ENCODE results near the gene EPHB1.
A peak's percentile ranks its signal among the peaks of the same experiment; 100 is the strongest.

EPHB1 gene

GRCh38 chr3:134898181-134898754, 103.2 kb downstream of the EPHB1 start:
- no peak for DNase-seq (ENCODE audit: low read depth)
- H3K4me3 ChIP-seq (ENCODE audit: low read depth, low read length), result no peak overlapping the region

- H3K4me3 ChIP-seq (ENCODE audit: low read depth, low read length), result no peak overlapping the region
- no peak for DNase-seq (ENCODE audit: low read depth)
These were observed 104.7 kb downstream of the EPHB1 start for GRCh38 chr3:134899786-134900185.

GRCh38 chr3:134900482-134900881, 105.4 kb downstream of the EPHB1 start:
- DNase-seq (ENCODE audit: low read depth), result no peak
- no peak overlapping the region for H3K4me3 ChIP-seq (ENCODE audit: low read depth, low read length)

GRCh38 chr3:134901461-134901860, 106.4 kb downstream of the EPHB1 start:
- H3K4me3 ChIP-seq (ENCODE audit: low read depth, low read length), result no peak overlapping the region
- DNase-seq (ENCODE audit: low read depth), result no peak

GRCh38 chr3:134903837-134904236, 108.8 kb downstream of the EPHB1 start:
- no peak overlapping the region for H3K4me3 ChIP-seq (ENCODE audit: low read depth, low read length)
- no peak for DNase-seq (ENCODE audit: low read depth)

- no peak overlapping the region for H3K4me3 ChIP-seq (ENCODE audit: low read depth, low read length)
- DNase-seq (ENCODE audit: low read depth), result no peak
These were observed 109.2 kb downstream of the EPHB1 start for GRCh38 chr3:134904241-134904771.

GRCh38 chr3:134904776-134905646, 110.0 kb downstream of the EPHB1 start:
- no peak overlapping the region for H3K4me3 ChIP-seq (ENCODE audit: low read depth, low read length)
- no peak for DNase-seq (ENCODE audit: low read depth)

GRCh38 chr3:134905647-134905935, 110.5 kb downstream of the EPHB1 start:
- H3K4me3 ChIP-seq (ENCODE audit: low read depth, low read length), result no peak overlapping the region
- no peak for DNase-seq (ENCODE audit: low read depth)

GRCh38 chr3:134908271-134908670, 113.2 kb downstream of the EPHB1 start:
- no peak overlapping the region for H3K4me3 ChIP-seq (ENCODE audit: low read depth, low read length)
- no peak for DNase-seq (ENCODE audit: low read depth)

- no peak overlapping the region for H3K4me3 ChIP-seq (ENCODE audit: low read depth, low read length)
- DNase-seq (ENCODE audit: low read depth), result no peak
These were observed 115.0 kb downstream of the EPHB1 start for GRCh38 chr3:134910026-134910425.

- no peak for DNase-seq (ENCODE audit: low read depth)
- no peak overlapping the region for H3K4me3 ChIP-seq (ENCODE audit: low read depth, low read length)
These were observed 116.8 kb downstream of the EPHB1 start for GRCh38 chr3:134911586-134912548.

- DNase-seq (ENCODE audit: low read depth), result no peak
- H3K4me3 ChIP-seq (ENCODE audit: low read depth, low read length), result no peak overlapping the region
These were observed 121.4 kb downstream of the EPHB1 start for GRCh38 chr3:134916276-134916961.

GRCh38 chr3:134917631-134918030, 122.6 kb downstream of the EPHB1 start:
- H3K4me3 ChIP-seq (ENCODE audit: low read depth, low read length), result no peak overlapping the region
- peak; percentile 10 for DNase-seq (ENCODE audit: low read depth)

GRCh38 chr3:134918441-134918840, 123.4 kb downstream of the EPHB1 start:
- no peak for DNase-seq (ENCODE audit: low read depth)
- no peak overlapping the region for H3K4me3 ChIP-seq (ENCODE audit: low read depth, low read length)

- DNase-seq (ENCODE audit: low read depth), result no peak
- no peak overlapping the region for H3K4me3 ChIP-seq (ENCODE audit: low read depth, low read length)
These were observed 127.0 kb downstream of the EPHB1 start for GRCh38 chr3:134922101-134922500.

GRCh38 chr3:134922866-134923265, 127.8 kb downstream of the EPHB1 start:
- no peak overlapping the region for H3K4me3 ChIP-seq (ENCODE audit: low read depth, low read length)
- DNase-seq (ENCODE audit: low read depth), result no peak

GRCh38 chr3:134923286-134923685, 128.2 kb downstream of the EPHB1 start:
- no peak for DNase-seq (ENCODE audit: low read depth)
- H3K4me3 ChIP-seq (ENCODE audit: low read depth, low read length), result no peak overlapping the region

GRCh38 chr3:134927599-134927998, 132.5 kb downstream of the EPHB1 start:
- no peak for DNase-seq (ENCODE audit: low read depth)
- H3K4me3 ChIP-seq (ENCODE audit: low read depth, low read length), result no peak overlapping the region

GRCh38 chr3:134928392-134928791, 133.3 kb downstream of the EPHB1 start:
- DNase-seq (ENCODE audit: low read depth), result no peak
- H3K4me3 ChIP-seq (ENCODE audit: low read depth, low read length), result no peak overlapping the region

All from skeletal muscle cell (primary cell).